Measurements from ENCODE around the gene FXYD7. TPM values are rescaled to one million over a fixed set of nuclear protein-coding genes. Genes with fewer than 3 reads are reported as not detected.

The FXYD7 gene
- total and polyA plus RNA-seq, 4 donors = 12.1 to 281 (median 157) TPM

DNA sequence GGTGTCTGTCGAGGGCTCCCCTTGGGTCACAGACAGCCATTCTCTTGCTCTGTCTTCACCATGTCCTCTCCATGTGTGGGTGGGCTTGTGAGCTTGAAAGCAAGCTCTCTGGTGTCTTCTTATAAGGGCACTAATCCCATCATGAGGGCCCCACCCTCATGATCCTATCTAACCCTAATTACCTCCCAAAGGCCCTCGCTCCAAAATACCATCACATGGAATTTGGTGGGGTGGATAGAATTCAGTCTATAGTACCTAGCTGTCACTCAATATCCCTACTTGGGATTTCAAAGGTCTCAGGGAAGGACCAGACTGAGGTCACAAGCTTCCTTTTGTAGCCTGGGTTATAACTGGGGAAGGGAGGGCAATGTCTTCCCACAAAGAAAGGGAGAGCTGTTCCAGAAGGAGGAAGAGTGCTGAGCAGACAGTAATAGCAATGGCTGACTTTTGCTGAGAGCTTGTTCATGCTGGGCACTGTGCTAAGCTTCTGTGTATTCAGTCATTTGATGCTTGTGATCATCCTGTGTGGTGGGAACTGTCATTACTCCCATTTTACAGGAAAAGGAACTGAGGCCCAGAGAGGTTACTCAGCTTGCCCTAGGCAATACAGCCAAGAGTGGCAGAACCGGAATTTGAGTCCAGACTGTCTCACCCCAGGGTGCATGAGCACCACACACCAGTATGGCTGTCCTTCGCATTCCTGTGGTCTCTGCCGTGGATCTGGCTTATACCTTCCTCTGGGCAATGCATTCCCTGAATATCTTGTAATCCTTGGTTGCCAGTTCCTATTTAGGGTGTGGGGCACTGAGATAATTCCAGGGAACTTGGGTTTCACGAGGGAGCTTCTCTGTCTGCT is 19.6 kb downstream of the FXYD7 start:
- Histone ChIP-seq H3K36me3 (ENCODE audit: control insufficient read depth, insufficient read depth, low read length) (no peaks in the 10 kb centered on the region), H3K4me1 (ENCODE audit: control insufficient read depth, insufficient read depth, low read length) (no peaks in the 10 kb centered on the region), H3K27me3 (ENCODE audit: control insufficient read depth, insufficient read depth, low read length) (no peaks in the 10 kb centered on the region), H3K27ac (ENCODE audit: low read depth, low read length) (no peak overlapping the region), H3K9me3 (ENCODE audit: control insufficient read depth, insufficient read depth, low read length) (no peaks in the 10 kb centered on the region), H3K4me3 (ENCODE audit: low read depth, low read length) (no peak overlapping the region)
- 78% methylated on average over 4 of the region's 6 CpGs for WGBS (ENCODE audit: insufficient coverage)
- DNase-seq (ENCODE audit: low read depth in 4 of 6, low spot score in 6 of 6) = no peak

DNA sequence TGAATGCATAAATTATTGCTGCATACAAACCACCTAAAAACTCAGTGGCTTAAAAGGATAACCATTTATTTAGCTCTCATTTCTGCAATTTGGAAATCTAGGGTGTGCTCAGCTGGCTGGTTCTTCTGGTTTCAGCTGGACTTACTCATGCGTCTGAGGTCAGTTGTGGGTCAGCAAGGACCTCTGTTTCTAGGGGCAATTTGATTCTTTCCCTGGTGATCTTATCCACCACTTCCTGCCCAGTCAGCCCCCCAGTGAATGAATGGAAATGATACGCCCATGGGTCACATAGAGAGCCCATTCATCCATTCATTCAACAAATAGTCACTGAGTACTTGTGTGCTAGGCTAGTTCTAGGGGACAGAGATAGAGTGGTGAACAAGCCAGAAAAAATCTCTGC is 21.4 kb downstream of the FXYD7 start:
- Histone ChIP-seq H3K27ac (ENCODE audit: low read depth, low read length) (no peak overlapping the region), H3K4me3 (ENCODE audit: low read depth, low read length) (no peak overlapping the region), H3K36me3 (ENCODE audit: control insufficient read depth, insufficient read depth, low read length) (no peaks in the 10 kb centered on the region), H3K4me1 (ENCODE audit: control insufficient read depth, insufficient read depth, low read length) (no peaks in the 10 kb centered on the region), H3K27me3 (ENCODE audit: control insufficient read depth, insufficient read depth, low read length) (no peaks in the 10 kb centered on the region), H3K9me3 (ENCODE audit: control insufficient read depth, insufficient read depth, low read length) (no peaks in the 10 kb centered on the region)
- no CpG with 5 or more reads among the region's 2 CpGs for WGBS (ENCODE audit: insufficient coverage)
- DNase-seq (ENCODE audit: low read depth in 4 of 6, low spot score in 6 of 6) = no peak

DNA sequence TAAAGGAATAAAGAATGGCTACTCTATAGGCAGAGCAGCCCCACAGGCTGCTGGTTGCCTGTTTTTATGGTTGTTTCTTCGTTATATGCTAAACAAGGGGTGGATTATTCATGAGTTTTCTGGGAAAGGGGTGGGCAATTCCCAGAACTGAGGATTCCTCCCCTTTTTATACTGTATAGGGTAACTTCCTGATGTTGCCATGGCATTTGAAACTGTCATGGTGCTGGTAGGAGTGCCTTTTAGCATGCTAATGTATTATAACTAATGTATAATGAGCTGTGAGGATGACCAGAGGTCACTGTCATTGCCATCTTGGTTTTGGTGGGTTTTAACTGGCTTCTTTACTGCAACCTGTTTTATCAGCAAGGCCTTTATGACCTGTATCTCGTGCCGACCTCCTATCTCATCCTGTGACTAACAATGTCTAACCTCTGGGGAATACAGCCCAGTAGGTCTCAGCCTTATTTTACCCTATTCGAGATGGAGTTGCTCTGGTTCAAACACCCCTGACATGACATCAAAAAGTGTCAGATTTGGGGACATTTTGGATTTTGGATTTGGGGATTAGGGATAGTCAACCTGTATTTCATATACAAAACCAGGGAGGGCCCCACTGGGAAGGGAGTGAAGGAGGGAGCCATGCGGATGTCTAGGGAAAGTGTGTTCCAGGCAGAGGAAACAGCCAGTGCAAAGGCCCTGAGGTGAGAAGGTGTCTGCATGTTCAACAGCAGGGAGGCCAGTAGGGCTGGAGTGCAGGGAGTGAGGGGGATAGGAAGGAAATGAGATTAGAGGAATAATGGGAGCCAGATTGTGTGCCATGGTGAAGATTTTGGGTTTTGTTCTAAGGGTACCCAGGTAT is 22.4 kb downstream of the FXYD7 start:
- WGBS (ENCODE audit: insufficient coverage) = 100% methylated on average over 1 of the region's 5 CpGs
- no peaks in the 10 kb centered on the region for H3K27me3 ChIP-seq (ENCODE audit: control insufficient read depth, insufficient read depth, low read length)
- no peaks in the 10 kb centered on the region for H3K36me3 ChIP-seq (ENCODE audit: control insufficient read depth, insufficient read depth, low read length)
- no peaks in the 10 kb centered on the region for H3K4me1 ChIP-seq (ENCODE audit: control insufficient read depth, insufficient read depth, low read length)
- DNase-seq (ENCODE audit: low read depth in 4 of 6, low spot score in 6 of 6) = no peak
- H3K27ac ChIP-seq (ENCODE audit: low read depth, low read length) = no peak overlapping the region
- H3K9me3 ChIP-seq (ENCODE audit: control insufficient read depth, insufficient read depth, low read length) = no peaks in the 10 kb centered on the region
- no peak overlapping the region for H3K4me3 ChIP-seq (ENCODE audit: low read depth, low read length)

DNA sequence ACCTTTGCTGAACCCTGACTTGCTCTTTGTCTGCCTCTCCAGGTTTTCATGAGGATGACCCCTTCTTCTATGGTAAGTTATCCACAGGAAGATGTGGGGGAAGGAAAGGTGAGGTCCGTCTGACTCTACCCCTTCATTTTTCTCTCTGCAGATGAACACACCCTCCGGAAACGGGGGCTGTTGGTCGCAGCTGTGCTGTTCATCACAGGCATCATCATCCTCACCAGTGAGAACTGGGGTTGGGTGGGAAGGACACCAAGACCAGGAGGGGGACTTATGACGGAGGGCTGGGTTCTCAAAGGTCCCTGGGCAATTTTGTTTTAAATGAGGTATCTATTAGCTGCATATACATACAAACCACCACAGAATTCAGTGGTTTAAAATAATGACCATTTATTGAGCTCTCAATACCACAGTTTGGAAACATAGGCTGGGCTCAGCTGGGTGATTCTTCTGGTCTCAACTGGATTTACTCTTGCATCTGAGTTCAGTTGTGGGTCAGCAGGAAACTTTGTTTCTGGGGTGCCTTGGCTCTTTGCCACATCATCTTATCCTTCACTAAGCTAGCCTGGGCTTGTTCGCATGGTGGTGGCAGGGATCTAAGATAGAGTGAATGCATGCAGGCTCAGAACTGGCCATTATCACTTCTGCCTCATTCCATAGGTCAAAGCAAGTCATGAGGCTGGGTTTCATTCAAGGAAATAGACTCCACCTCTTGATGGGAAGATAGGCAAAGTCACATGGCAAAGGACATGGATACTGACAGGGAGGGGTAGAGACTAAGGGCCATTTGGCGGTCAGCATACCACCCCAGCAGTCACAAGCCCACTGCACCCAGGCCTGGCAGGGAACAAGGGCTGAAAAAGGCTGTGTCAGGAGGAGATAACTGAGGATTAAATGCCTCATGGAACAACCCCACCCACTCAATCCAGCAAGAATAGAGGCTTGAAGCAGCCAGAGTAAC is 23.3 kb downstream of the FXYD7 start:
- WGBS (ENCODE audit: insufficient coverage) = no CpG with 5 or more reads among the region's 7 CpGs
- Histone ChIP-seq H3K4me3 (ENCODE audit: low read depth, low read length) (no peak overlapping the region), H3K4me1 (ENCODE audit: control insufficient read depth, insufficient read depth, low read length) (no peaks in the 10 kb centered on the region), H3K27me3 (ENCODE audit: control insufficient read depth, insufficient read depth, low read length) (no peaks in the 10 kb centered on the region), H3K9me3 (ENCODE audit: control insufficient read depth, insufficient read depth, low read length) (no peaks in the 10 kb centered on the region), H3K36me3 (ENCODE audit: control insufficient read depth, insufficient read depth, low read length) (no peaks in the 10 kb centered on the region), H3K27ac (ENCODE audit: low read depth, low read length) (no peak overlapping the region)
- DNase-seq (ENCODE audit: low read depth in 4 of 6, low spot score in 6 of 6) = no peak

DNA sequence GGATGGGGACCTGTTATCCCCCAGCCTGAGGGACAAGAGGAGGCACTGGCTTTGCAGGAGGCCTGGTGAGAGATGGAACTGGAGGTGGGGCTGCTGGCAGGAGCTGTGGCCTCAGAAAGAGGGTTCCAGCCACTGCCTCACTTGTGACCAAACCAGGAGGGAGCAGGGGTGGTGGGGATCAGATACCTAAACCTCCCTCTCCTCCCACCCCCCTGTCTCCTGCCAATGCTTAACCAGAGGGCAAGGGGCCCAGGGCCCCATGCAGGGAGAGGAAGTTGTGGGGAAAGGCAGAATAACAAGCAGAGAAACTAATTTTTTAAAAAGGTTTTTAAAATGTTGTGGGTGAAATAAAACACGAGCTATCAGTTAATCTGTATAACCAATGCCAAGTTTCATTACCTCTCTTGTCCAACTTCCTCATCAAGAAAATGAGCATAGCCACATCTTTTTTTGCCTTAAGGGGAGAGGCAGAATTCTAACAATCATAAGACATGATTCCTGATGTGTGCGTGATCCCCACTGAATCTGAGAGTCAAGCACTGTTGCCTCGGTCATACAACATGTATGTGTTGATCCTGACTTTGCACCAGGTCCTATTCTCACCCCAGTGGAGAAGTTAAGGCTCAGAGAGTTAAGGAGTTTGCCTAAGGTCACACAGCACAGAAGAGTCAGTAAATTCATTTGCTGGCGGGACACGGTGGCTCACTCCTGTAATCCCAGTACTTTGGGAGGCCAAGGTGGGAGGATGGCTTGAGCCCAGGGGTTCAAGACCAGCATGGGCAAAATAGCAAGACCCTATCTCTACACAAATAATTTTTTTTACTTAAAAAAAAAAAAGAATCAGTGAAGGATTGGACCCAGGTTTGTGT is 24.4 kb downstream of the FXYD7 start:
- DNase-seq (ENCODE audit: low read depth in 4 of 6, low spot score in 6 of 6) = no peak
- Histone ChIP-seq H3K4me3 (ENCODE audit: low read depth, low read length) (no peak overlapping the region), H3K27me3 (ENCODE audit: control insufficient read depth, insufficient read depth, low read length) (no peaks in the 10 kb centered on the region), H3K9me3 (ENCODE audit: control insufficient read depth, insufficient read depth, low read length) (no peaks in the 10 kb centered on the region), H3K4me1 (ENCODE audit: control insufficient read depth, insufficient read depth, low read length) (no peaks in the 10 kb centered on the region), H3K36me3 (ENCODE audit: control insufficient read depth, insufficient read depth, low read length) (no peaks in the 10 kb centered on the region), H3K27ac (ENCODE audit: low read depth, low read length) (no peak overlapping the region)
- 92% methylated on average over 4 of the region's 5 CpGs for WGBS (ENCODE audit: insufficient coverage)

DNA sequence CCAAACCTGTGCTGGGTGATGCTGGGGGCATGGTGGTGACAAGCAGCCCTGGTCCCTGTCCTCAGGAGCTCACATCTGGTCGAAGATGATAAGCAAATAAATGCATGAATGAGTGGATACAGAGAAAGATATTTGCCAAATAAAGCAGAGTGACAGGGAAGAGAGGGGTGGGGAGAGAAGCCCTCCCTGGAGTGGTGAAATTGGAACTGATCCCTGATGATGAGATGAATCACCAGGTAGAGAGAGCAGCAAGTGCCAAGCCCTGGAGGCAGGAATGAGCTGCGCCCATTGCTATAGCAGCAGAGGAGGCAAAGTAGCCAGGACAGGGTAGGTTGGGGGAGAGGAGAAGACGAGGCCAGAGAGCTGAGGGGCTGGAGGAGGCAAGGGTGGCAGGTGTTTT is 25.1 kb downstream of the FXYD7 start:
- Histone ChIP-seq H3K27ac (ENCODE audit: low read depth, low read length) (no peak overlapping the region), H3K27me3 (ENCODE audit: control insufficient read depth, insufficient read depth, low read length) (no peaks in the 10 kb centered on the region), H3K9me3 (ENCODE audit: control insufficient read depth, insufficient read depth, low read length) (no peaks in the 10 kb centered on the region), H3K36me3 (ENCODE audit: control insufficient read depth, insufficient read depth, low read length) (no peaks in the 10 kb centered on the region), H3K4me1 (ENCODE audit: control insufficient read depth, insufficient read depth, low read length) (no peaks in the 10 kb centered on the region), H3K4me3 (ENCODE audit: low read depth, low read length) (no peak overlapping the region)
- WGBS (ENCODE audit: insufficient coverage) = 89% methylated on average over 2 of the region's 3 CpGs
- no peak for DNase-seq (ENCODE audit: low read depth in 4 of 6, low spot score in 6 of 6)

DNA sequence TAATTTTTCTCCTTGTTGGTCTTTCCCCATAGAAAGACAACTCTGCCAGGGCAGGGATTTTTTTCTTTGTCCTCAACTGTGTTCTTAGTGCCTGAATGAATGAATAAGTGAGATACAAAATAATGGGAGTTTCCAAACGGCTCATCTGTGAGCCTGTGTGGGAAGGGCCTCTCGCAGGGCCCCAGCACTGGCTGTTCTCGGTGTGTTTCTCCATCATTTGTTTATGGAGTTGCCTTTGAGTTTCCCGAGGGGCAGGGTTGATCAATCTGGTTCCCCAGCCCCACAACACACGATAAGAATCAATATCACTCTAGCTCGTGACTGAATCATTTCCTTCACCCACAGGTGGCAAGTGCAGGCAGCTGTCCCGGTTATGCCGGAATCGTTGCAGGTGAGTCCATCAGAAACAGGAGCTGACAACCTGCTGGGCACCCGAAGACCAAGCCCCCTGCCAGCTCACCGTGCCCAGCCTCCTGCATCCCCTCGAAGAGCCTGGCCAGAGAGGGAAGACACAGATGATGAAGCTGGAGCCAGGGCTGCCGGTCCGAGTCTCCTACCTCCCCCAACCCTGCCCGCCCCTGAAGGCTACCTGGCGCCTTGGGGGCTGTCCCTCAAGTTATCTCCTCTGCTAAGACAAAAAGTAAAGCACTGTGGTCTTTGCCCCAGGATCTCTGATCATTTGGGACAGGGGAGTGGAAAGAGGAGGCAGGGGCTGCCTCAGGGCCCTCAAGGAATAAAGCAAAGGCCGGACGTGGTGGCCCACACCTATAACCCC is 26.4 kb downstream of the FXYD7 start:
- 74% methylated on average over 13 of the region's 18 CpGs for WGBS (ENCODE audit: insufficient coverage)

DNA sequence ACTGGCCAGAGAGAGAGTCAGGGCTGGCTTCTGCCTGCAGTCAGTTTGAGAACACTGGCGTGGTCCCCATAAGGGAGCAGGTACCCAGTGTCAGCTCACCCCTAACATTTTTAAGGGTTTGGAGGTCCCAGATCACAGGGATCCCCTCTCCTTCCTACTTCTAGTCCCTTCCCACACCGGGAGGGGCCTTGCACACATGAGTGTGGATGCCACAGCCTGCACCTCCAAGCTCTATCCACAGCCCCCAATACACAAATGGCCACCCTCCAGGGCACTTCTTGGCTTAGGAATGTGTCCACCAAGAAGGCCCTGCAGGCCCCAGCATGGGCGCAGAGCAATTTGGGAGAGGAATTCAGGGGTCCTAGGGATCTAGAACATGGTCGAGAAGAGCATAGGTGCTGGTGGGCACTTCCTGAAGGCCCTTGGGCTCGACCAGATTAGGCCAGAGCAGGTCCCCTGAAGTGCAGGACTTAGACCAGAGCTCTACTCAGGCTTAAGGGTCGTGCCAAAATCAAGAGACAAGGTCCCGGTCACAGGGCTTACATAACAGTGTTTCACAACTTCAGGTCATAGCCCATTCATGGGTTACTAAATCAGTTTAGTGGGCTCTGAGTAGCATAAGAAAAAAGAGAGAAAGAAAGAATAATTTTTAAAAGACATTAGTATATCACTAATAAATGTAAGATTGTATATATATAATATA is 27.5 kb downstream of the FXYD7 start:
- Histone ChIP-seq H3K4me1 (ENCODE audit: control insufficient read depth, insufficient read depth, low read length) (no peaks in the 10 kb centered on the region), H3K27ac (ENCODE audit: low read depth, low read length) (no peak overlapping the region), H3K36me3 (ENCODE audit: control insufficient read depth, insufficient read depth, low read length) (no peaks in the 10 kb centered on the region), H3K27me3 (ENCODE audit: control insufficient read depth, insufficient read depth, low read length) (no peaks in the 10 kb centered on the region), H3K9me3 (ENCODE audit: control insufficient read depth, insufficient read depth, low read length) (no peaks in the 10 kb centered on the region), H3K4me3 (ENCODE audit: low read depth, low read length) (no peak overlapping the region)
- DNase-seq (ENCODE audit: low read depth in 4 of 6, low spot score in 6 of 6) = no peak
- WGBS (ENCODE audit: insufficient coverage) = 89% methylated on average over 3 of the region's 7 CpGs

More for the DNA sequence above, 26.4 kb downstream of the FXYD7 start:
- Histone ChIP-seq H3K36me3 (ENCODE audit: control insufficient read depth, insufficient read depth, low read length) (no peaks in the 10 kb centered on the region), H3K9me3 (ENCODE audit: control insufficient read depth, insufficient read depth, low read length) (no peaks in the 10 kb centered on the region), H3K4me1 (ENCODE audit: control insufficient read depth, insufficient read depth, low read length) (no peaks in the 10 kb centered on the region), H3K27ac (ENCODE audit: low read depth, low read length) (no peak overlapping the region), H3K27me3 (ENCODE audit: control insufficient read depth, insufficient read depth, low read length) (no peaks in the 10 kb centered on the region), H3K4me3 (ENCODE audit: low read depth, low read length) (no peak overlapping the region)
- DNase-seq (ENCODE audit: low read depth in 4 of 6, low spot score in 6 of 6) = no peak
